WTC11 (cell line): Measurements from ENCODE around the gene FBXL7.

Experiments
- CTCF ChIP-seq: fragments of 200-600 bp; IDR thresholded peaks from 2 replicates; pipeline ENCODE4 v1.8.0; 2022; ENCODE audit warnings: antibody characterized with exemption
- ELF4 ChIP-seq: sonication (generic); formaldehyde crosslinking; IDR thresholded peaks from 2 replicates; pipeline ENCODE4 v1.8.1; 2022; ENCODE audit warnings: low read depth, mild to moderate bottlenecking, moderate library complexity, missing genetic modification reagents
- HMGA2 ChIP-seq: fragments of 250-450 bp; sonication (Bioruptor Pico); IDR thresholded peaks from 2 replicates; pipeline ENCODE4 v1.4.0; 2021; ENCODE audit warnings: mild to moderate bottlenecking, moderate library complexity

DNA sequence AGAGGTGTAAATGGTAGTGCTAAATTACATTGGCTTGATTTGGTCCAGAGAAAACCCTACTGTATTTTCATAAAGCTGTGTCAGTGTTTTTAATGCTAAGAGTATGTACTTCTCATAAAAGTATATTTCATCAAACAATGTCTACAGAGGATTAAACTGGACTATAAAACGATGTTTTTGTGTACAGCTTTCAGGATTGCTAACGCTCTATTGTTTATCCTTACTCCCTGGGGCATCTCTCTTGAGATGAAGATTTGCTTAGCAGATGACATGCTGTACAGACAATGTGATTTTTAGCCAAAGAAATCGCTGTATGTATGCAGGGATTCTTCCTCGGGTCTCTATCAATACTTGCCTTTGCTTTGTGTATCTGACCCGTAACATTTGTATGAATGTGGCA, 216.0 kb downstream of the FBXL7 start:
- TF ChIP-seq CTCF (no peak), HMGA2 (CRISPR knock-in tag) (no peak), ELF4 (no peak)
